Activated naive CD4-positive, alpha-beta T cell treated with anti-CD3 and anti-CD28 coated beads, Interleukin-2, amount 10 ng/mL, durations not matched to agents 7 days and 5 days (primary cell): ENCODE results near the gene PDGFA.

Experiments used
- CTCF ChIA-PET: fragments of 350-600 bp; sonication (Branson Sonifier 250); formaldehyde crosslinking; loops from one replicate; lab custom pipeline; 2021; ENCODE audit warnings: antibody characterized with exemption; lab: Charles Lee
- DNase-seq: peaks from one replicate; pipeline ENCODE4 v3.0.0-alpha.2; 2020
- H3K27ac Mint-ChIP-seq: one replicate; pipeline ENCODE4 v1.8.0; 2021; ENCODE audit warnings: mild to moderate bottlenecking, moderate library complexity, mixed read lengths
- H3K27me3 Mint-ChIP-seq: one replicate; pipeline ENCODE4 v1.8.0; 2021; ENCODE audit warnings: mild to moderate bottlenecking, mixed read lengths
- H3K36me3 Mint-ChIP-seq: one replicate; pipeline ENCODE4 v1.8.0; 2021; ENCODE audit warnings: mixed read lengths
- H3K4me1 Mint-ChIP-seq: one replicate; pipeline ENCODE4 v1.8.0; 2021; ENCODE audit warnings: mixed read lengths
- H3K4me3 Mint-ChIP-seq: one replicate; pipeline ENCODE4 v1.8.0; 2021; ENCODE audit warnings: mild to moderate bottlenecking, moderate library complexity, mixed read lengths
- H3K9me3 Mint-ChIP-seq: one replicate; pipeline ENCODE4 v1.8.0; 2021; ENCODE audit warnings: mixed read lengths

The PDGFA gene

GRCh38 chr7:534075-534474 is 14.4 kb upstream of the PDGFA start:
- no peak overlapping the region for H3K27ac Mint-ChIP-seq
- no peaks in the 10 kb centered on the region for H3K9me3 Mint-ChIP-seq
- CTCF ChIA-PET, result interaction anchor here (0.6 kb wide), 1 partner anchor 416 kb away, joined by 3 read pairs; no protein-coding TSS in a partner anchor
- no peaks in the 10 kb centered on the region for H3K4me1 Mint-ChIP-seq
- no peak for DNase-seq
- peaks cover 19% of the 10 kb centered on the region for H3K27me3 Mint-ChIP-seq
- no peaks in the 10 kb centered on the region for H3K36me3 Mint-ChIP-seq
- no peak overlapping the region for H3K4me3 Mint-ChIP-seq

GRCh38 chr7:533266-533665 is 13.6 kb upstream of the PDGFA start:
- Mint-ChIP-seq H3K4me3 (no peak overlapping the region), H3K27me3 (peaks cover 19% of the 10 kb centered on the region), H3K36me3 (no peaks in the 10 kb centered on the region), H3K27ac (no peak overlapping the region), H3K9me3 (no peaks in the 10 kb centered on the region), H3K4me1 (no peaks in the 10 kb centered on the region)
- CTCF ChIA-PET, result no interaction called here
- DNase-seq, result no peak

GRCh38 chr7:532379-533143 is 12.9 kb upstream of the PDGFA start:
- no peak for DNase-seq
- Mint-ChIP-seq H3K27ac (no peak overlapping the region), H3K4me3 (no peak overlapping the region), H3K36me3 (no peaks in the 10 kb centered on the region), H3K27me3 (peaks cover 19% of the 10 kb centered on the region), H3K4me1 (no peaks in the 10 kb centered on the region), H3K9me3 (no peaks in the 10 kb centered on the region)
- CTCF ChIA-PET, result no interaction called here

GRCh38 chr7:531777-532176 is 12.1 kb upstream of the PDGFA start:
- H3K36me3 Mint-ChIP-seq, result no peaks in the 10 kb centered on the region
- no peak for DNase-seq
- no peaks in the 10 kb centered on the region for H3K9me3 Mint-ChIP-seq
- no peak overlapping the region for H3K4me3 Mint-ChIP-seq
- CTCF ChIA-PET, result no interaction called here
- no peak overlapping the region for H3K27ac Mint-ChIP-seq
- H3K4me1 Mint-ChIP-seq, result no peaks in the 10 kb centered on the region
- peaks cover 20% of the 10 kb centered on the region for H3K27me3 Mint-ChIP-seq

GRCh38 chr7:528451-528850 is 8.8 kb upstream of the PDGFA start:
- Mint-ChIP-seq H3K4me1 (no peaks in the 10 kb centered on the region), H3K4me3 (no peak overlapping the region), H3K27ac (no peak overlapping the region), H3K27me3 (peaks cover 47% of the 10 kb centered on the region), H3K36me3 (no peaks in the 10 kb centered on the region), H3K9me3 (no peaks in the 10 kb centered on the region)
- CTCF ChIA-PET, result no interaction called here
- no peak for DNase-seq

- peaks cover 50% of the 10 kb centered on the region for H3K27me3 Mint-ChIP-seq
- H3K9me3 Mint-ChIP-seq, result no peaks in the 10 kb centered on the region
- peaks cover 2% of the 10 kb centered on the region for H3K4me1 Mint-ChIP-seq
- no peak overlapping the region for H3K4me3 Mint-ChIP-seq
- no peak for DNase-seq
- no peak overlapping the region for H3K27ac Mint-ChIP-seq
- CTCF ChIA-PET, result no interaction called here
- no peaks in the 10 kb centered on the region for H3K36me3 Mint-ChIP-seq
Measured at GRCh38 chr7:527723-528122, 8.1 kb upstream of the PDGFA start.

GRCh38 chr7:526460-527034 is 6.9 kb upstream of the PDGFA start:
- peaks cover 52% of the 10 kb centered on the region for H3K27me3 Mint-ChIP-seq
- DNase-seq, result no peak
- no peaks in the 10 kb centered on the region for H3K9me3 Mint-ChIP-seq
- H3K27ac Mint-ChIP-seq, result no peak overlapping the region
- CTCF ChIA-PET, result no interaction called here
- H3K36me3 Mint-ChIP-seq, result no peaks in the 10 kb centered on the region
- H3K4me3 Mint-ChIP-seq, result no peak overlapping the region
- H3K4me1 Mint-ChIP-seq, result peaks cover 5% of the 10 kb centered on the region

GRCh38 chr7:525740-526139 is 6.1 kb upstream of the PDGFA start:
- CTCF ChIA-PET, result no interaction called here
- H3K27me3 Mint-ChIP-seq, result peaks cover 60% of the 10 kb centered on the region
- H3K27ac Mint-ChIP-seq, result no peak overlapping the region
- no peaks in the 10 kb centered on the region for H3K36me3 Mint-ChIP-seq
- no peak overlapping the region for H3K4me3 Mint-ChIP-seq
- peaks cover 10% of the 10 kb centered on the region for H3K4me1 Mint-ChIP-seq
- no peaks in the 10 kb centered on the region for H3K9me3 Mint-ChIP-seq
- no peak for DNase-seq

- CTCF ChIA-PET, result no interaction called here
- Mint-ChIP-seq H3K36me3 (no peaks in the 10 kb centered on the region), H3K4me3 (no peak overlapping the region), H3K4me1 (peaks cover 10% of the 10 kb centered on the region), H3K27me3 (peaks cover 70% of the 10 kb centered on the region), H3K27ac (no peak overlapping the region), H3K9me3 (no peaks in the 10 kb centered on the region)
- no peak for DNase-seq
Measured at GRCh38 chr7:524800-525199, 5.2 kb upstream of the PDGFA start.

GRCh38 chr7:523347-524336 is 4.0 kb upstream of the PDGFA start:
- H3K9me3 Mint-ChIP-seq, result no peaks in the 10 kb centered on the region
- H3K27ac Mint-ChIP-seq, result no peak overlapping the region
- H3K36me3 Mint-ChIP-seq, result no peaks in the 10 kb centered on the region
- peaks cover 77% of the 10 kb centered on the region for H3K27me3 Mint-ChIP-seq
- no peak overlapping the region for H3K4me3 Mint-ChIP-seq
- H3K4me1 Mint-ChIP-seq, result peaks cover 10% of the 10 kb centered on the region
- DNase-seq, result no peak
- CTCF ChIA-PET, result no interaction called here

- Mint-ChIP-seq H3K4me3 (no peak overlapping the region), H3K27me3 (peaks cover 85% of the 10 kb centered on the region)
Measured at GRCh38 chr7:522951-523314, 3.3 kb upstream of the PDGFA start.

GRCh38 chr7:522071-522950 is 2.7 kb upstream of the PDGFA start:
- Mint-ChIP-seq H3K36me3 (no peaks in the 10 kb centered on the region), H3K9me3 (no peaks in the 10 kb centered on the region), H3K27me3 (peaks cover 90% of the 10 kb centered on the region), H3K4me3 (peak overlapping the region; percentile 2), H3K27ac (no peak overlapping the region), H3K4me1 (peaks cover 18% of the 10 kb centered on the region)
- peak; percentile 51 for DNase-seq
- CTCF ChIA-PET, result no interaction called here

More at GRCh38 chr7:522951-523314, 3.3 kb upstream of the PDGFA start:
- CTCF ChIA-PET, result no interaction called here
- Mint-ChIP-seq H3K27ac (no peak overlapping the region), H3K36me3 (no peaks in the 10 kb centered on the region), H3K9me3 (no peaks in the 10 kb centered on the region), H3K4me1 (peaks cover 14% of the 10 kb centered on the region)
- DNase-seq, result no peak

GRCh38 chr7:521221-522070 is 1.8 kb upstream of the PDGFA start:
- Mint-ChIP-seq H3K4me3 (no peak overlapping the region), H3K27ac (no peak overlapping the region), H3K36me3 (no peaks in the 10 kb centered on the region), H3K9me3 (no peaks in the 10 kb centered on the region), H3K27me3 (peaks cover 95% of the 10 kb centered on the region), H3K4me1 (peaks cover 18% of the 10 kb centered on the region)
- no peak for DNase-seq
- CTCF ChIA-PET, result no interaction called here
